Fibroblast of skin of left quadriceps (primary cell): ENCODE data around the gene CD7.

Experiments used
- DNase-seq, 2 experiments: peaks; one replicate each; pipeline ENCODE4 v3.0.0-alpha.2; 2013; ENCODE audit warnings: low read depth in 2 of 2

CD7 gene

GRCh38 chr17:82298538-82299421 lies 18.6 kb downstream of the CD7 start:
- no peak for DNase-seq

- DNase-seq, result peak; percentile 71 to 72
Observed at GRCh38 chr17:82297714-82298537, 19.5 kb downstream of the CD7 start.

- DNase-seq, result no peak
Observed at GRCh38 chr17:82297280-82297713, 20.1 kb downstream of the CD7 start.

GRCh38 chr17:82296511-82297279 lies 20.7 kb downstream of the CD7 start:
- DNase-seq, result no peak

GRCh38 chr17:82295472-82295814 lies 22.0 kb downstream of the CD7 start:
- DNase-seq, result no peak

- DNase-seq, result no peak
Observed at GRCh38 chr17:82294064-82294773, 23.2 kb downstream of the CD7 start.

GRCh38 chr17:82292251-82293154 lies 24.9 kb downstream of the CD7 start:
- peak; percentile 96 to 97 for DNase-seq

- no peak for DNase-seq
Observed at GRCh38 chr17:82291582-82292250, 25.7 kb downstream of the CD7 start.

- DNase-seq, result no peak
Observed at GRCh38 chr17:82287868-82288801, 29.3 kb downstream of the CD7 start.

- DNase-seq, result no peak
Observed at GRCh38 chr17:82287013-82287867, 30.2 kb downstream of the CD7 start.

- no peak for DNase-seq
Observed at GRCh38 chr17:82285141-82285540, 32.3 kb downstream of the CD7 start.

- no peak for DNase-seq
Observed at GRCh38 chr17:82283208-82283749, 34.1 kb downstream of the CD7 start.

- DNase-seq, result no peak
Observed at GRCh38 chr17:82282239-82283207, 34.9 kb downstream of the CD7 start.

GRCh38 chr17:82281502-82282238 lies 35.7 kb downstream of the CD7 start:
- DNase-seq, result no peak

GRCh38 chr17:82281076-82281475 lies 36.3 kb downstream of the CD7 start:
- DNase-seq, result no peak

- no peak for DNase-seq
Observed at GRCh38 chr17:82280537-82280936, 36.9 kb downstream of the CD7 start.
